Fibroblast of skin of abdomen (primary cell): ENCODE measurements around the gene AKR1C2. TPM values are rescaled to one million over a fixed set of nuclear protein-coding genes. Genes with fewer than 3 reads are reported as not detected.
A peak's percentile ranks its signal among the peaks of the same experiment; 100 is the strongest.
"Not testable (repeated sequence)": the region's sequence is repeated elsewhere in the genome, so short reads cannot be mapped to it uniquely, and the experiment has no call there.

Experiments used
- DNase-seq: peaks from one replicate; pipeline ENCODE4 v3.0.0-alpha.2; 2013
- polyA plus RNA-seq, 2 experiments: library from polyadenylated mRNA; unstranded; fragments of 120-200 nt; gene quantifications; one replicate each; pipeline ENCODE4 v1.2.1, GENCODE V29; 2013; ENCODE audit not compliant: insufficient read length in 2 of 2

The AKR1C2 gene
- 5.3 TPM for polyA plus RNA-seq (2013, experiment 1 of 2; ENCODE audit: insufficient read length)
- polyA plus RNA-seq (2013, experiment 2 of 2; ENCODE audit: insufficient read length) = 6.1 TPM

DNA sequence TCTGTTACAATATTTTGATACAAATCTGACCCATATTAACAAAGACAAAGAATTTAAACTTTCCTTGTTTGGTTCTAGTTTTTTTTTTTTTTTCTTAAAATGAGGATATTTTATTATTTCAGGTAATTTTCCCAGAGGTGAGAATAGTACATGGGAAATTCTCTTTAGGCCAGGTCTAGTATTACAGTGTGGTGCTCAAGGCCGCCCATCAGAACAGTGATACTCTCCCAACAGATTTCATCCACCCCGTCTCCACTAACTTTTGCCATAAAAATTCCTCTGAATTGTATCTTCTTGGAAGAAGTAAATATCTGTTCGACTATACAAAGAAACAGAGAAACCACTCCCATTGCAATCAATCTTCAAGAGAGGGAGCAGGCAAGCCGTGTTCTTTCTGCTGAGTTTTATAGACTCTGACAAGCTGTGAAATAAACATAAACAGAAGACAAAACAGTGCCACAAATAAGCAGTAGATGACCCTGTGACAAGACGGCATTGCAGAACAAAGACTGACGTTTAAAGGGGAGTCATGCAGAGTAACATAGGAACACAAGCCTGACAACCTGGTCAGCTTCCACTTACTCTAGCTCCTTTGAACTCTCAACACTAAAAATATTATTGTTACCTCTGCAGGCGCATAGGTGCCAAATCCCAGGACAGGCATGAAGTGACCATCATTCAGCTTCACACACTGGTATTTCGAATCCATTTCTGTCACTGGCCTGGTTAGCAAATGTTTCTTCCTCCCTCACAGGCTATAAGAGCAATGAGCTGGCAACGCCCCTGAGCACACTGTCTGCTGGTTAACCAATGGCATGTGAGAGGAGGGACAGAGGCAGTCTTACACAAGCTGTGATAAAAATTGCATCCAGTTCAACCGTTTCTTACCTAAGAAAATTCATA, at the start of gene AKR1C2:
Gene AKR1C2, minus strand, starts transcription at position 731 of the 903 bp plus-strand sequence. Its CDS starts 22 bp downstream, at position 709.
- DNase-seq = peak; percentile 6

DNA sequence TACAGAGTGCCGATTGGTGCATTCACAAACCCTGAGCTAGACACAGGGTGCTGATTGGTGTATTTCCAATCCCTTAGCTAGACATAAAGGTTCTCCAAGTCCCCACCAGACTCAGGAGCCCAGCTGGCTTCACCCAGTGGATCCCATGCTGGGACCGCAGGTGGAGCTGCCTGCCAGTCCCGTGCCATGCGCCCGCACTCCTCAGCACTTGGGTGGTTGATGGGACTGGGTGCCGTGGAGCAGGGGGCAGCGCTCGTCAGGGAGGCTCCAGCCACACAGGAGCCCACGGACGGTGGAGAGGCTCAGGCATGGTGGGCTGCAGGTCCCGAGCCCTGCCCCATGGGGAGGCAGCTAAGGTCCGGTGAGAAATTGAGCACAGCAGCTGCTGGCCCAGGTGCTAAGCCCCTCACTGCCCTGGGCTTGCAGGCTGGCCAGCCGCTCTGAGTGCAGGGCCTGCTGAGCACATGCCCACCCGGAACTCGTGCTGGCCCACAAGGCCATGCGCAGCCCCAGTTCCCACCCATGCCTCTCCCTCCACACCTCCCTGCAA, 49.4 kb upstream of the AKR1C2 start:
- not testable (repeated sequence) for DNase-seq

DNA sequence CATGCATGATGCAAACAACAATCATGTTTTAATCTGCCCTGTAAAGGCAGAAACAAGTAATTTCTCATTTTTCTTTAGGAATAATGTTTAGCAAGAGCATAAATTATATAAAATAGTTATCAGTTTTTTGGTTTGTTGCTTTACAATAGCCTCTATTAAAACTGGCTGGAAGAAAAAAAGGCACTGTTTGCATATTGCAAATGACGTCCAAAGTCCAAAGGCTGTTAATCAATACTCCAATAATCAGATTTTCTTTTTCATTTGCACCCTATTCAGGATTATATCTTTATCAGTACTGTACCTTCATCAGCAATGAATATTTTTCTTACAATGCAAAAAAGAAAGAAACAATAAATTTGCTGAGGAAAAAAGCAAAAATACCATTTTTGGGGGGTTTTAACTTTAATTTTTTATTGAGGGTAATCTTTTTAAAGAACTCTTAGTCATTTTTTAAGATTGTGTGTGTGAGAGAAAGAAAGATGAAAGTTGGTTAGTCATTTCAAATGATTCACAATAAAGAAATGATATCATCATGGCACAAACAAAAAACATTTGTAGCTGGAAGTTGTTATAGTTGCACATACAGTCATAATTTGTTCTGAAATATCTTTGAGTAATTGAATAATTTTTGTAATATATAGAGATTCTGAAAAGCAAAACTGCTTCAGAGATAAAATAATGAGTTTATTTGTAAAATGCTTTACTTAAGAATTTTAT, 44.4 kb upstream of the AKR1C2 start:
- no peak for DNase-seq

DNA sequence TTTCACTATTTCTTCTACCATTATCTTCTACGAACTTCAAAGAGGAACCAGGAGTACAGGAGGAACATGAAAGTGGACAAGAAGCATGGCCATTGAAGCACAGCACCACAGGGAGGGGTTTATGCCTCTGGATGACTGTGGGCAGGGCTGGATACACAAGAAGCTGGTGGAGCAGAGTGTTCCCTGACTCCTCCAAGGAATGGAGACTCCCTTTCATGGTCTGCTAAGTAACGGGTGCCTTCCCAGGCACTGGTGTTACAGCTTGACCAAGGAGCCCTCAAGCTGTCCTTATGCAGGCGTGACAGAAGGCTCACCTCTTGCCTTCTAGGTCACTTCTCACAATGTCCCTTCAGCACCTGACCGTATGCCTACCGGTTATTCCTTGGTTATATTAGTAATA, 43.4 kb upstream of the AKR1C2 start:
- not testable (repeated sequence) for DNase-seq

DNA sequence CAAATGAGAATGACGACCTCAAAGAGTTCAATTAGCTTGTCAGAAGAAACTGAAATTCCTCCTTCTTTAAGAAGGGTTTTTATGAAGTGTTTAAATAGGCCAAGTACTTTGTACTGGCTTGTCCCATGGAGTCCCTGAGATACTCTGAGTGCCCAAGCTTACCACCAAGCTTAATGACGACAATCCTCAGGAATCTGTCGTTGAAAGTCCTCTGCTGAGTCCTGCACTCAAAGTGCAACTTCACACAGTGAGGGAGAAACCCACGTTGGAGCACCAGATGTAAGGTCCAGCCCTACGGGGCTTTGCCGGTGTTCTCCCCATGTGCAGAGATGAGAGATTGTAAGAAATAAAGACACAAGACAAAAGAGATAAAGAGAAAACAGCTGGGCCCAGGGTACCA, 42.8 kb upstream of the AKR1C2 start:
- no peak for DNase-seq

DNA sequence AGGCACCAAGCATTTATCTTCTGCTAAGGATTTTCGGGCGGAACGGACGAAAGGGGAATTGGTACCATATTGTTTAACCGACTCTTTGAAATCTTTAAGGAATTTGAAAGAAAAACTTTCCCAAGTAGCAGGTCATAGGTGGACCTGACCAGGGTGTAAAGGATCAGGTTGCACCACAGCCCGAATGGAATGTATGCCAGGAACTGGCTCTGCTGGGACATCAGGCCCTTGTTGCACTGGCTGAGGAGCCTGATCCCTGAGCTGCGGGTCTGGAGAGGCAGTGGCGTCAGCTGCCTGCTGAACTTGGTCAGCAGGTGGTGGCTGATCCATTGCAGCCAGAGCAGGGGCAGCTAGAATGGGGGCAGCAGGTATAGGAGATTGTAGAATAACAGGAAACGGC, 41.4 kb upstream of the AKR1C2 start:
- DNase-seq = no peak

DNA sequence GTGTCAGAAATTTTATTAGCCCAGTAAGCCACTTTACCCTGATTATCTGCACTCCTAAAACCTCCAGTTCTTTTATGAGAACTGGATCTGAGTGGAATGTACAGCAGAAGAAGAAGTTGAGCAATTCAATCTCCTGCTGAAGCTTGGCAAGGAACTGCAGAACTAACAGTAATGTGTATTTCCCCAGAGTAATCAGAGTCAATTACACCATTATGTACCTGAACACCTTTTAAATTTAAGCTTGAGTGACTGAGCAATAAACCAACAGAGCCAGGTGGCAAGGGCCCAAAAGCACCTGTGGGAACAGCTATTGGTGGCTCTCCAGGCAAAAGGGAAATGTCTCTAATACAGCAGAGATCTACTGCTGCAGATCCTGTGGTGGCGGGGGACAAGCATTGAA, 40.1 kb upstream of the AKR1C2 start:
- no peak for DNase-seq

DNA sequence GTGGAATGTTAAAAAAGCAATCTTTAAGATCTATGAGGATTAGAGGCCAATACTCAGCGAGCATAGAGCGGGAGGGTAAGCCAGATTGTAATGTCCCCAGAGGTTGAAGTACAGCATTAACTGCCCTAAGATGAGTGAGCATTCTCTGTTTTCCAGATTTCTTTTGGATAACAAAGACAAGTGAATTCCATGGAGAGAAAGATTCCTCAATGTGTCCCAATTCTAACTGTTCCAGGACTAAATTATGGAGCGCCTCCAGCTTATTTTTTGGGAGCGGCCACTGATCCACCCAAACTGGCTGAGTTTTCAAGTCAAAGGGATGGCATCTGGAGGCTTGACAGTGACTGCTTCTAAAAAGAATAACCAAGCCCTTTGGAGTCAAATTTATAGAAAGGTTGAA, 39.3 kb upstream of the AKR1C2 start:
- DNase-seq = no peak

DNA sequence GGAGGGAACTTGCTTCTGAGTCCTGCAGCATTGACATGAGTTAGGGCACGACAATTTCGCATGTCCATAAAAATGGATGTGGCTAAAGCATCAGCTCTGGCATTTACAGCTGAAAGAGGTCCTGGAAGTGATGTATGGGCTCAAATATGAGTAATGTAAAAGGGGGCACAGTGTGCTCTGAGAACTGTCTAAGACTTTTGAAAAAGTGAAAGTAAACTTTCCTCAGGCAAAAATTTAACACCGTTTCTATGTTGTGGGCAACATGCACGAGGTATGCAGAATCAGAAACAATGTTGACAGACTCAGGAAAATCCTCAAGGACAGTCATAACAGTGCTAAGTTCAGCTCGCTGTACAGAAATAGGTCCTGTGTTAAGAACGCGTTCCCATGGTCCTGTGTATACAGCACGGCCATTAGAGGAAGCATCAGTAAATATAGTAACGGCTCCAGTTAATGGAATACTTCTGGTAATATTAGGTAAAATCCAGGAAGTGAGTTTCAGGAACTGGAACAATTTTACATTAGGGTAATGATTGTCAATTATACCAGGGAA, 37.9 kb upstream of the AKR1C2 start:
- no peak for DNase-seq

DNA sequence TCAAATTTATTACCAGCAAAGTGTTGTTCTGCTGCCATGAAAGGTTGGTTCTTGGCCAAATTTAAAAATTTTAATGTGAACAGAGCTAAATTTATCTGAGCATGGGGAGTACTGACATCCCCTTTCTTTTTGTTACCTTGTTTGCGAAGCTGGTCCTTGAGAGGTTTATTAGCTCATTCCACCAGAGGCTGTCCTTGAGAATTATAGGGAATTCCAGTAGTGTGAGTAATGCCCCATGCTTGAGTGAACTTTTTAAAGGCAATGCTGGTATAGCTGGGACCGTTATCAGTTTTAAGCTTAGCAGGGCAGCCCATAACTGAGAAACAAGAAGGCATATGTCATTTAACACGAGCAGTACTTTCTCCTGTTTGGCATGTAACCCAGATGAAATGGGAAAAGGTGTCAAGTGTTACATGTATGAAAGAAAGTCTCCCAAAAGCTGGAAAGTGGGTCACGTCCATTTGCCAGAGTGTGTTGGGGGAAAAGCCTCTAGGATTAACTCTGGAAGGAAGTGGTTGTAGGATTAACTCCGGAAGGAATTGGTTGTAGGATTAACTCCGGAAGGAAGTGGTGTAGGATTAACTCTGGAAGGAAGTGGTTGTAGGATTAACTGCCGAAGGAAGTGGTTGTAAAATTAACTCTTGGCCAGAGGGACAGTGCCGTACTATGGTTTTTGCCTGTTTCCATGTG, 37.3 kb upstream of the AKR1C2 start:
- no peak for DNase-seq

DNA sequence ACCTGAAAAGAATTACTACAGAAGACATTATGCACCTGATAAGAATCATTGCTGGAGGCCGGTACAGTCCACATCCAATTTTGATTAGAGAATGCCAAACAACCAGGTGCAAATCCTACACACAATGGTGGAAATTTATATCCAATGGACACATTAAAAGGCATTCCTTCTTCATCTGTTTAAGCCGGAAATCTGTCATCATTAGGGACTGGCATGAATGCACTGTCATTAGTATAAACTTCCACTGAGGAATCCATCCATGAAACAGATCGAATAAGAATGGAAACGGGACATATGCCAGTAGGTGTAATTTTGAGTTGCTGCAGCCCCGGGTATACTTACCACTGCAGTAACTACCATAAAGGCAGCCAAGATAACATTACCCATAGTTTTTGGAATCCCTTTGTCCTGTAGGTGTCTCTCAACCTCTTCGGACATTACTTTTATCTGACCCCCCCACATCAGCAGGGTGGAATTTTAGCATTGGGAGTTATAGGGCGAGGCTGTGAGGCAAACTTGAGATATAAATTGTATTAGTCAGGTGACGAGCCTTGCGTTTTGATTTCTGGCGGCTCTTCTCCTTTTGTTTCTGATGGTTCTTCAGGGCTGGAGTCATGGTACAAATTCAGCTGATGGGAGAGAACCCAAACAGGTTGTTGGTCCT, 36.5 kb upstream of the AKR1C2 start:
- no peak for DNase-seq

DNA sequence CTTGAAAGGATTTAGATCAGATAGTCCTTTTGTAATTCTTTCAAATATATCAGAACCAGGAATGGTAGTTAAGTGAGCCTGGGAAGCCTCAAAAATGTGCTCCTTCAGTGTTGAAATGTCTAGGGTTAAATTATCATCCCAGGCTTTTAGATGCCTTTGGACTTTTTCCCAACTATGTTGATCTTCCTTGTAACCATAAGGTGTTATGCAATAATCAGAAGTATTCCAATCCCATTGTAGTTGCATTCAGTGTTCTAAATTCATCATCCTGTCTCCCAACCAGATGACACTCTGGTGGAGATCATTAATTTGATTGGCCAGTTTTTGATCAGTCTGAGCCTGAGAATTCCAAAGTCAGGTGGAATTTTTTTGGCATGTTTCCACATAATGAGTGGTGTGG, 35.1 kb upstream of the AKR1C2 start:
- DNase-seq = peak; percentile 14

DNA sequence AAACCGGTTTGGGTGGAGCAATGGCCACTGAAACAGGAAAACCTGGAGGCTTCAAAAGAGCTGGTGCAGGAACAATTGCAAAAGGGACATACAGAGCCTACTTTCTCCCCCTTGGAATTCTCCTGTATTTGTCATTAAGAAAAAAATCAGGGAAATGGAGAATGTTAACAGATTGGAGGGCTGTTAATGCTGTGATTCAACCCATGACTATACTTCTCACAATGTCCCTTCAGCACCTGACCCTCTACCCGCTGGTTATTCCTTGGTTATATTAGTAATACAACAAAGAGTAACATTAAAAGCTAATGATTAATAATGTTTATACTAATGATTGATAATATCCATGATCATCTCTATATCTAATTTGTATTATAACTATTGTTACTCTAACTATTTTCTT, 34.4 kb upstream of the AKR1C2 start:
- DNase-seq = no peak

DNA sequence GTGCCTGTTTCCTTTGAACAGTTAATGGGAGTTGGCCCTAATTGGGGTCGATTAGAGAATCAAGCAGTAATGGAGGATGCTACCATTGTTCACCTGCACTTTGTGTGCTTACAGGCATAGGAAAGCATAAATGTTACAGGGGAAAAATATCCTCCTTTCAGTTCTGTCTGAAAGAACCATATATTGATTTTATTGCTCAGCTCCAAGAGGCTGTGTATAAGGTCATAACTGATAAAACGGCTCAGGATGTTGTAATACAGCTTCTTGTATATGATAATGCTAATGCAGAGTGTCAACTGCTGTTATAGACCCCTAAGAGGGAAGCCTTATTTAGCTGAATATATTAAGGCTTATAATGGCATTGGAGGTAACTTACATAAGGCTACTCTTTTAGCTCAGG, 32.9 kb upstream of the AKR1C2 start:
- DNase-seq = no peak

DNA sequence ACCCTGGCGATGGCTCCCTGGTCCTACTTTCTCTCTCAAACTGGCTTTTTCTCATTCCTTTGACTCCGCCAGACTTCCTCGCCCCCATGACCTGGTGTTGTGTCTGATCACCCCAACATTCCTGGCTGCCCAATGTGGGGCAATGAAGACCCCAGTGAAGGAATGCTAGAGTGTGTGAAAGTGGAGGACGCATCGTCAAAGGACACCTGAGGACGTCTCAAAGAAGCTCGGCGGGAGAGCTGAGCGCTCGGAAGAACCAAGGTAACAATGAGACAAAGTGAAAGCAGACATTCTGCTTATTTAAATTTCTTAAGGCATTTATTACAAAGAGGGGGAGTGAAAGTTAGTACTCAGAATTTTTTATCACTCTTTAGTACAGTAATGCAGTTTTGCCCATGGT, 31.7 kb upstream of the AKR1C2 start:
- DNase-seq = no peak

DNA sequence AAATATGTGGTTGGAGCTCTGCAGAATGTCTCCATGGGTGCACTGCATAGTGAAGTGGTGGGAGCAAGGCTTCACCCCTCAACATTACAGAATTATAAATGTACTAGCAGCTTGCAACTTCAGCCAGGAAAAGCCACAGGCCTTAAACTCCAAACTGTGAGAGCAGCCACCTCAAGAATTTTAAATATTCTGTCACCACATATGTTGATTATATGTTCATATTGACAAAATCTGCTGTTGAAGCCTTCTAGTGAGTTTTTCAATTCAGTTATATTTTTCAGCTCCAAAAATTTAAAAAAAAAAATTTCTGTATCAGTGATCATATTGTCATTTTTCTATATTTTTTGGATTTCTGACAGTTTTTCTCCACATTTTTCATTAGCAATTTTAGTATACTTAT, 30.9 kb upstream of the AKR1C2 start:
- no peak for DNase-seq

DNA sequence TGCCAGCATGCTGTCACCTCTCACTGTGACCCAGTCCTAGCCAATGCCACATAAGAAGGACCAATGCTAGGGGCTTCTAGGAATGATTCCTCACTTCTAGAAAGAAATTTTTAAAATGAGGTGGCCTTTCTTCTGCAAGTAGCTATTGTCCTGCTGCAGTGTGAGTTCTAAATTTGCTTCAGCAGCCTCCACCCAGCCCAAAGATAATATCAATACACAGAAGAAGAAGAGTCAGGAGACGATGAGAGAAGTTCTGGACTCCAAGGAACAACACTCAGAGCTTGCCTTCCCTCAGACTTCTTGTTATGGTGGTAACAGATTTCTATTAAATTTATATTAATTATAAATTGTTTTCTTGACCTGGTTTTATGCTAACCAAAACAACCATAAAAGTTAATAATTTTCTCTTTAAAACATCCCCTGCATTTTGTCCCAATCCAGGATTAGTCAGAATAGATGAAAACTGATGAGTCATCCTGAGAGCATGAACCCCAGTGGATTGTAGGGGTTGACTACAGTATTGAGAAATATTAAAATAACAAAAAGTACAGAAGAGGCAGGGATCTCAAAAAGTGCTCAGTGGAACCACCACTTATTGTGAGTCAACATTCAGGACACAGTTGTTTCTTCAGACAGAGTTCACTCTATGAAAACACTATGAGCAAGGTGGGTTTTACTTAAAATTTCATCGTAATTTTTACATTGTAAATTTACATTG, 29.6 kb upstream of the AKR1C2 start:
- peak; percentile 55 for DNase-seq

DNA sequence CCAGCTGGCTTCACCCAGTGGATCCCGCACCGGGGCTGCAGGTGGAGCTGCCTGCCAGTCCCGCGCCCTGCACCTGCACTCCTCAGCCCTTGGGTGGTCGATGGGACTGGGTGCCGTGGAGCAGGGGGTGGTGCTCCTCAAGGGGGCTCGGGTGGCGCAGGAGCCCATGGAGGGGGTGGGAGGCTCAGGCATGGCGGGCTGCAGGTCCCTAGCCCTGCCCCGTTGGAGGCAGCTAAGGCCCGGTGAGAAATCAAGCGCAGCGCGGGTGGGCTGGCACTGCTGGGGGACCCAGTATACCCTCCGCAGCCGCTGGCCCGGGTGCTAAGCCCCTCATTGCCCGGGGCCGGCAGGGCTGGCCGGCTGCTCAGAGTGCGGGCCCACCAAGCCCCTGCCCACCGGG, 28.8 kb upstream of the AKR1C2 start:
- not testable (repeated sequence) for DNase-seq

DNA sequence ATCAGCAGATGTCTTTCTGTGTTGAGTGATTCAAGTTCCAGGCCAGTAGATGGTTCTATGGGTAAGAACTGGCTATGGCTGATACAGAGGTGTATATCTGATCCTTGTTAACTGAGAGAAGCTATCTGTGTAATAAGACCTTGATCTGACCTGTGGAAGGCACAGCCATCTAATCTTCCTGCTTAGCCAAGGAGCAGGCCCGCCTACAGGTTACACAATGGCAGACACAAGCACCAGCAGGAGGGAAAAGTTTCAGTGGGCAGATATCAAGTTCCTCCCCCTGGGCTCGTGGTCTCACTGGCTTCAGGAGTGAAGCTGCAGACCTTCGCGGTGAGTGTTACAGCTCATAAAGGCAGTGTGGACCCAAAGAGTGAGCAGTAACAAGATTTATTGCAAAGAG, 27.9 kb upstream of the AKR1C2 start:
- not testable (repeated sequence) for DNase-seq

DNA sequence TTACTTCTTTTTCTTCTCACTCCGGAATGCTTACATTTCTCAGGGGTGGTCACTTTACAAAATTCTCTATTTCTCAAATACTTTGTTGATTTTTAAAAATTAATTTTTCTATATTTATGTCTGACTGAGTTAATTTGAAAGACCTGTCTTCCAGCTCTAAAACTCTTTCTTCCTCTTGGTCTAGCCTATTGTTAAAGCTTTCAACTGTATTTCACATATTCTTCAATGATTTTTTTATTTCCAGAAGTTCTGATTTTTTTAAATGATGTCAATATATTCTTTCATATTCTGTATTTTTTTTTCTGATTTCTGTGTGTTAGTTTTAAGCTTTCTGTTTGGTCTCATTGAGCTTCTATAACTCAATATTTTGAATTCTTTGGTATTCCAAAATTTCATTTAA, 27.3 kb upstream of the AKR1C2 start:
- no peak for DNase-seq

DNA sequence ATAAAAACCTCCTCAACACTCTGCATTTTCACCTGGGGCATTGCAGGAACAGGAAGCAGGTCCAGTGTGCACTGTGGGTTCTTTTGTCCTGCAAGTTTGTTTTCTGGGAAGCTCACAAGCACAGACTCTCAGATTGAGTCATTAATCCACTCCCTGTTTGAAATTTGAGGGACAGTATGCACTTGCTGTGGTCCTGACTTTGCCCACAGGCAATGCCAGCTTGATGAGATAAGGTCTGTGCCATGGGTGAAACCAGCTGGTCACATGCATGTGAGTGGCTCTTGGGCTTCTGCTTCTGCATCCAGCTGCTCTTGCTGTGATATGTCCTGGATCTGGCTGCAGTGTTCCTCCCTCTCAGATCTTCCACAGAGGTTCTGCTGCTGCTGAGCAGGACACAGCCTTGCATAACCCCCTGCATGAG, 21.8 kb upstream of the AKR1C2 start:
- DNase-seq = not testable (repeated sequence)
